Ishikawa (cell line): ENCODE data around the gene LRRC36.

Source experiments
- CEBPB ChIP-seq: IDR thresholded peaks from 2 replicates; pipeline ENCODE4 v1.6.1; 2012
- CREB1 ChIP-seq: IDR thresholded peaks from 2 replicates; pipeline ENCODE4 v1.6.1; 2012; ENCODE audit warnings: low read depth
- EGR1 ChIP-seq: IDR thresholded peaks from 2 replicates; pipeline ENCODE4 v1.6.1; 2012
- EP300 ChIP-seq: IDR thresholded peaks from 2 replicates; pipeline ENCODE4 v1.6.1; 2012; ENCODE audit warnings: borderline replicate concordance
- FOXM1 ChIP-seq: IDR thresholded peaks from 2 replicates; pipeline ENCODE4 v1.6.1; 2012; ENCODE audit warnings: low read depth, borderline replicate concordance
- NFIC ChIP-seq: IDR thresholded peaks from 2 replicates; pipeline ENCODE4 v1.6.1; 2012
- RAD21 ChIP-seq: IDR thresholded peaks from 2 replicates; pipeline ENCODE4 v1.6.1; 2012; ENCODE audit warnings: low read depth
- REST ChIP-seq: IDR thresholded peaks from 2 replicates; pipeline ENCODE4 v1.6.1; 2012; ENCODE audit warnings: low read depth, mild to moderate bottlenecking
- TAF1 ChIP-seq: IDR thresholded peaks from 2 replicates; pipeline ENCODE4 v1.6.1; 2012; ENCODE audit warnings: low read depth, mild to moderate bottlenecking
- TCF12 ChIP-seq: IDR thresholded peaks from 2 replicates; pipeline ENCODE4 v1.6.1; 2012; ENCODE audit warnings: low read depth
- TEAD4 ChIP-seq: IDR thresholded peaks from 2 replicates; pipeline ENCODE4 v1.6.1; 2012
- YY1 ChIP-seq: IDR thresholded peaks from 2 replicates; pipeline ENCODE4 v1.6.1; 2012; ENCODE audit warnings: low read depth
- TF ChIP-seq, protein P1 (sequence below): IDR thresholded peaks from 2 replicates; pipeline ENCODE4 v1.6.1; 2012
- TF ChIP-seq, protein P2 (sequence below): IDR thresholded peaks from 2 replicates; pipeline ENCODE4 v1.6.1; 2012

DNA sequence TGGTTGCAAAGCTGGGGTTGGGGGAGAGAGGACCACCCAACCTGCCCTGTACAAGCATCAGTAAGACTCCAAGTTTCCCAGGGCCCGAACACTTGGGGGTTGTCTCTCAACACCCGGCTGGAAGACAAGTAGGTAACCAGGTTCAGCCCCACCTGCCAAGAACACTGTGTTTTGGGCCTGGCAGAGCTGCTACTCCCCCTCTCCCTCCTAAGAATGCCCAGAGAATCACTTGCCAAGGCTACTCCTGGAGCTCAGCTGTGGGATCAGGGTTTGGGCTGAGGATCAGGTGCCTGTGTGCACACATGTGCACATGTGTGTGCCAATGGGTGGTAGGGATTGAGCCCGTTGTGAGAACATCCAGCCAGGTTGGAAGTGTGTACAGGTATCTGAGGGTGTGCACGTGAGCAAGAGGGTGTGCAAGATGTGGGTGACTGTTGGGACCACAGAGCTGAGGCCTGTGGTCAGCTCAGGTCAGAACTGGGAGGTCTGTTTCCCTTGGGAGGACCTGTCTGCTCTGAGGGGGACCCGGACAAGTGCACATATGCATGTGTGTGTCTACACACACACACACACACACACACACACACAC is 106.6 kb downstream of the LRRC36 start:
- no peak for TF ChIP-seq TAF1
- no peak for TF ChIP-seq EP300
- TF ChIP-seq EGR1: no peak
- no peak for TF ChIP-seq YY1
- no peak for TF ChIP-seq TCF12
- TF ChIP-seq, protein P1, sequence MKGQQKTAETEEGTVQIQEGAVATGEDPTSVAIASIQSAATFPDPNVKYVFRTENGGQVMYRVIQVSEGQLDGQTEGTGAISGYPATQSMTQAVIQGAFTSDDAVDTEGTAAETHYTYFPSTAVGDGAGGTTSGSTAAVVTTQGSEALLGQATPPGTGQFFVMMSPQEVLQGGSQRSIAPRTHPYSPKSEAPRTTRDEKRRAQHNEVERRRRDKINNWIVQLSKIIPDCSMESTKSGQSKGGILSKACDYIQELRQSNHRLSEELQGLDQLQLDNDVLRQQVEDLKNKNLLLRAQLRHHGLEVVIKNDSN: no peak
- no peak for TF ChIP-seq NFIC
- no peak for TF ChIP-seq CEBPB
- no peak for TF ChIP-seq RAD21
- no peak for TF ChIP-seq REST
- TF ChIP-seq TEAD4: no peak
- no peak for TF ChIP-seq FOXM1
- TF ChIP-seq, protein P2, sequence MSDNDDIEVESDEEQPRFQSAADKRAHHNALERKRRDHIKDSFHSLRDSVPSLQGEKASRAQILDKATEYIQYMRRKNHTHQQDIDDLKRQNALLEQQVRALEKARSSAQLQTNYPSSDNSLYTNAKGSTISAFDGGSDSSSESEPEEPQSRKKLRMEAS: no peak
- no peak for TF ChIP-seq CREB1
